Thyroid gland (tissue), 4 donors: ENCODE measurements around the gene AXL.

Experiments used
- POLR2A ChIP-seq, 2 donors: fragments of 450-650 bp; IDR thresholded peaks; one replicate each; pipeline ENCODE4 v1.6.1; 2017; ENCODE audit warnings: antibody characterized with exemption in 2 of 2, mild to moderate bottlenecking in 2 of 2, moderate library complexity in 1 of 2
- TF ChIP-seq, protein P1 (sequence below), 6 experiments: fragments of 200-600 bp in 3 of 6; fragments of 450-650 bp in 3 of 6; sonication (generic) in 3 of 6; IDR thresholded peaks; one replicate each; pipeline ENCODE4 v1.5.1; 2016 to 2019; ENCODE audit warnings: antibody characterized with exemption in 6 of 6, mild to moderate bottlenecking in 2 of 6, inconsistent platforms in 1 of 6, moderate library complexity in 1 of 6

DNA sequence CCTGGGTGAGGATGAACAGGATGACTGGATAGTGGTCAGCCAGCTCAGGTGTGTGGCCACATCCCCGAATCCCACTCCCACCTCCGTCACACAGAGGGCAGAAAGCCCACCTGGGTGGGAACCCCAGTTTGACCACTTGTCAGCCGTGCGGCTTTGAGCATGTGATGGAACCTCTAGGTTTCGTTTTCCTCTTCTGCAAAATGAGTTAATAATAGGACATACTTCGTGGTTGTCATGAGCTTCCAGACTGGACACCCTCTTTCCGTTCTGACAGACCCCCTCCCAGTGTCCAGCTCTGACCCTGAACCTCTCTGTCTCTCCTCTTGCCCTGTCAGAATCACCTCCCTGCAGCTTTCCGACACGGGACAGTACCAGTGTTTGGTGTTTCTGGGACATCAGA is 1.8 kb downstream of the AXL start:
- TF ChIP-seq, protein P1, sequence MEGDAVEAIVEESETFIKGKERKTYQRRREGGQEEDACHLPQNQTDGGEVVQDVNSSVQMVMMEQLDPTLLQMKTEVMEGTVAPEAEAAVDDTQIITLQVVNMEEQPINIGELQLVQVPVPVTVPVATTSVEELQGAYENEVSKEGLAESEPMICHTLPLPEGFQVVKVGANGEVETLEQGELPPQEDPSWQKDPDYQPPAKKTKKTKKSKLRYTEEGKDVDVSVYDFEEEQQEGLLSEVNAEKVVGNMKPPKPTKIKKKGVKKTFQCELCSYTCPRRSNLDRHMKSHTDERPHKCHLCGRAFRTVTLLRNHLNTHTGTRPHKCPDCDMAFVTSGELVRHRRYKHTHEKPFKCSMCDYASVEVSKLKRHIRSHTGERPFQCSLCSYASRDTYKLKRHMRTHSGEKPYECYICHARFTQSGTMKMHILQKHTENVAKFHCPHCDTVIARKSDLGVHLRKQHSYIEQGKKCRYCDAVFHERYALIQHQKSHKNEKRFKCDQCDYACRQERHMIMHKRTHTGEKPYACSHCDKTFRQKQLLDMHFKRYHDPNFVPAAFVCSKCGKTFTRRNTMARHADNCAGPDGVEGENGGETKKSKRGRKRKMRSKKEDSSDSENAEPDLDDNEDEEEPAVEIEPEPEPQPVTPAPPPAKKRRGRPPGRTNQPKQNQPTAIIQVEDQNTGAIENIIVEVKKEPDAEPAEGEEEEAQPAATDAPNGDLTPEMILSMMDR (IDR thresholded peaks at IDR 0.05) = no peak
- TF ChIP-seq POLR2A (IDR thresholded peaks at IDR 0.05) = no peak
